ENCODE data around the gene BRS3.

BRS3 gene

DNA sequence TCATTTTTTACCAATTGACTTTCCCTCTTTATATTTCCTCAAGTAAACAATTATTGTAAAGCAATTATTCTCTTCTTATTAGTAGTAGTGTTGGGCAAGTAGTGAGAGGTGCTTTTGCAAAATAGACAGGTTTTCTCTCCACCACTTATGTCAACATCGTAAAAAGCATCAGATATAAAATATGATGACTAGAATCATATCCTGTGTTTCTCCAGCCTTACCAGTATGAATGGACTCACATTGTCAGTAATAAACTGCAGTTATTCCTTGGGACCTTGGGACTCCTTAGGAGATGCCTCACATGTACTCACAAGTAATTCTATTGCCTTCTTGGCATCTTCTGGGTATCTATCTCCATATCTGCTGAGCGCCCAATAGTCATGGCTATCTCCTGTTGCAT lies 40.4 kb upstream of the BRS3 start:
- no peak for TF ChIP-seq EZH2phosphoT487 (IDR thresholded peaks at IDR 0.05; ENCODE audit: borderline replicate concordance, low read length)
- TF ChIP-seq, protein P1, sequence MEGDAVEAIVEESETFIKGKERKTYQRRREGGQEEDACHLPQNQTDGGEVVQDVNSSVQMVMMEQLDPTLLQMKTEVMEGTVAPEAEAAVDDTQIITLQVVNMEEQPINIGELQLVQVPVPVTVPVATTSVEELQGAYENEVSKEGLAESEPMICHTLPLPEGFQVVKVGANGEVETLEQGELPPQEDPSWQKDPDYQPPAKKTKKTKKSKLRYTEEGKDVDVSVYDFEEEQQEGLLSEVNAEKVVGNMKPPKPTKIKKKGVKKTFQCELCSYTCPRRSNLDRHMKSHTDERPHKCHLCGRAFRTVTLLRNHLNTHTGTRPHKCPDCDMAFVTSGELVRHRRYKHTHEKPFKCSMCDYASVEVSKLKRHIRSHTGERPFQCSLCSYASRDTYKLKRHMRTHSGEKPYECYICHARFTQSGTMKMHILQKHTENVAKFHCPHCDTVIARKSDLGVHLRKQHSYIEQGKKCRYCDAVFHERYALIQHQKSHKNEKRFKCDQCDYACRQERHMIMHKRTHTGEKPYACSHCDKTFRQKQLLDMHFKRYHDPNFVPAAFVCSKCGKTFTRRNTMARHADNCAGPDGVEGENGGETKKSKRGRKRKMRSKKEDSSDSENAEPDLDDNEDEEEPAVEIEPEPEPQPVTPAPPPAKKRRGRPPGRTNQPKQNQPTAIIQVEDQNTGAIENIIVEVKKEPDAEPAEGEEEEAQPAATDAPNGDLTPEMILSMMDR (IDR thresholded peaks at IDR 0.05; ENCODE audit: low read depth, low read length, poor library complexity, severe bottlenecking), result no peak
- no peaks in the 10 kb centered on the region for H3K79me2 ChIP-seq (ENCODE audit: control insufficient read depth, low read length)

DNA sequence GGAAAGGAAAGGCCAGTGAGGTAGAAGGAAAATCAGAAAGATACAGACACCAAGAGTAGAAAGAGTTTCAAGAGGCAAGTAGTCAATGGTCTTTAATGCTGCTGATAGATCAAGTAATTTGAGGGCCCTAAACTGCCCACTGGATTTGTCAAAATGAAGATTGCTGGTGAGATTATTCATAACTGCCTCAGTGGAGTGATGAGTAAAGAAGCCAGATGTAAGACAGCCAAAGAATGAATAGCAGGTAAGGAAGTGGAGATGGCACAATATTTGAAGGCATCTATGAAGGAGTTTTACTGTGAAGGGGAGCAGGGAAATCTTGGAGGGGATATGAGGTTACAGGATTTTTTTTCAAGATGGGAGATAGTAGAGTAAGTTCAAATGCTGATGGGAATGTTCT lies 39.8 kb upstream of the BRS3 start:
- no peaks in the 10 kb centered on the region for H3K79me2 ChIP-seq (ENCODE audit: control insufficient read depth, low read length)
- no peaks in the 10 kb centered on the region for H3K4me1 ChIP-seq (ENCODE audit: control insufficient read depth, low read length)
- no peaks in the 10 kb centered on the region for H3K27me3 ChIP-seq (ENCODE audit: control insufficient read depth, low read length)
- no peaks in the 10 kb centered on the region for H3K9me3 ChIP-seq (ENCODE audit: control insufficient read depth, insufficient read depth, low read length)
- H3K27ac ChIP-seq (ENCODE audit: low read depth, low read length), result no peak overlapping the region
- no peaks in the 10 kb centered on the region for H3F3A ChIP-seq (ENCODE audit: control insufficient read depth, insufficient read depth)
- no peak overlapping the region for H3K4me3 ChIP-seq (ENCODE audit: low read length)
- TF ChIP-seq EZH2phosphoT487 (IDR thresholded peaks at IDR 0.05; ENCODE audit: borderline replicate concordance, low read length), result no peak
- TF ChIP-seq, protein P1 (IDR thresholded peaks at IDR 0.05; ENCODE audit: low read depth, low read length, poor library complexity, severe bottlenecking), result no peak
- H3K36me3 ChIP-seq (ENCODE audit: control insufficient read depth, low read length), result no peaks in the 10 kb centered on the region
- H4K20me1 ChIP-seq (ENCODE audit: control insufficient read depth, insufficient read depth, low read depth, low read length), result no peaks in the 10 kb centered on the region
- no peaks in the 10 kb centered on the region for H3K9me2 ChIP-seq (replicated peaks; ENCODE audit: control insufficient read depth, low read length)
- no peak overlapping the region for H3K4me2 ChIP-seq (ENCODE audit: low read length)

More for the DNA sequence above, 40.4 kb upstream of the BRS3 start:
- no peak overlapping the region for H3K4me2 ChIP-seq (ENCODE audit: low read length)
- H3K4me3 ChIP-seq (ENCODE audit: low read length), result no peak overlapping the region
- H4K20me1 ChIP-seq (ENCODE audit: control insufficient read depth, insufficient read depth, low read depth, low read length), result no peaks in the 10 kb centered on the region
- no peak overlapping the region for H3K27ac ChIP-seq (ENCODE audit: low read depth, low read length)
- no peaks in the 10 kb centered on the region for H3K36me3 ChIP-seq (ENCODE audit: control insufficient read depth, low read length)
- H3F3A ChIP-seq (ENCODE audit: control insufficient read depth, insufficient read depth), result no peaks in the 10 kb centered on the region
- H3K9me2 ChIP-seq (replicated peaks; ENCODE audit: control insufficient read depth, low read length), result no peaks in the 10 kb centered on the region
- H3K27me3 ChIP-seq (ENCODE audit: control insufficient read depth, low read length), result no peaks in the 10 kb centered on the region
- H3K9me3 ChIP-seq (ENCODE audit: control insufficient read depth, insufficient read depth, low read length), result no peaks in the 10 kb centered on the region
- H3K4me1 ChIP-seq (ENCODE audit: control insufficient read depth, low read length), result no peaks in the 10 kb centered on the region

DNA sequence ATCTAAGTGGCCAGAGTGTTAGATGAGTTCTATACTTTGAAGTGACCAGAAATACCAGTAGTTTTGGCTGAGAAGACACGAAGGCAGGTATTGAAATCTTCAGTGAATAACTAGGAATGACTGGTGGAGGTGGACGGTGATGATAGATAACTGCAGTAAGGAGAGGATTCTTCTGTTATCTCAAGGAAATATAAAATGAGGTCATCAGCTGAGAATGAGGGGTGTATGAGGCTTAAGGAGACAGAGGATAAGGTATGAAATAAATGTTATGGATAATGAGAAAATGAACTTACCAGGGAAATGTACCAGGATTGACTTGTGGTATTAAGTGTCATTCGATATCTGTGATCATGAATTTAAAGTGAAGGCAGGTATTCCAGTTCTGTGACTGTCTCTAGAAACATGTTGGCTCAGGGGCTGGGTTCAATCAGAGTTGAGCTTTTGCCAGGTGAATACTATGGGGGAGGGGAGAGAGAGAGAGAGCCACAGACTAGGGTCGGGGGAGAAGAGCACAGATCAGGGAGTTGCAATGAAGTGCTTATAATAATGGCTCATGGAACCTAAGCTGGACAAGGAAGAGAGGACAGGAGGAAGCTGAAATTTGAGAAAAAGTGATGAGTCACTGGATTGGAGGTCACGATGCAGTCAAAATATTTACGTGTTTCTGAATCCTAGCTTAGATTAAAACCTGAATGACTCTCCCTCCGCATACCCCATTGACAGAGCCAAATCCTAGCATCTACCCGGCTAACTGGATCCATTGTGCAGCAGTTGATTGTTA lies 37.5 kb upstream of the BRS3 start:
- H3K4me3 ChIP-seq (ENCODE audit: low read length), result no peak overlapping the region
- H3K9me3 ChIP-seq (ENCODE audit: control insufficient read depth, insufficient read depth, low read length), result no peaks in the 10 kb centered on the region
- no peak overlapping the region for H3K27ac ChIP-seq (ENCODE audit: low read depth, low read length)
- no peak overlapping the region for H3K4me2 ChIP-seq (ENCODE audit: low read length)
- no peaks in the 10 kb centered on the region for H3K27me3 ChIP-seq (ENCODE audit: control insufficient read depth, low read length)
- H3K9me2 ChIP-seq (replicated peaks; ENCODE audit: control insufficient read depth, low read length), result no peaks in the 10 kb centered on the region
- TF ChIP-seq EZH2phosphoT487 (IDR thresholded peaks at IDR 0.05; ENCODE audit: borderline replicate concordance, low read length), result no peak
- TF ChIP-seq, protein P1 (IDR thresholded peaks at IDR 0.05; ENCODE audit: low read depth, low read length, poor library complexity, severe bottlenecking), result no peak
- H3K36me3 ChIP-seq (ENCODE audit: control insufficient read depth, low read length), result no peaks in the 10 kb centered on the region
- H3K79me2 ChIP-seq (ENCODE audit: control insufficient read depth, low read length), result no peaks in the 10 kb centered on the region
- H3K4me1 ChIP-seq (ENCODE audit: control insufficient read depth, low read length), result no peaks in the 10 kb centered on the region
- no peaks in the 10 kb centered on the region for H4K20me1 ChIP-seq (ENCODE audit: control insufficient read depth, insufficient read depth, low read depth, low read length)
- H3F3A ChIP-seq (ENCODE audit: control insufficient read depth, insufficient read depth), result no peaks in the 10 kb centered on the region
